ENCODE measurements around the gene HDGFL3.

The HDGFL3 gene

DNA sequence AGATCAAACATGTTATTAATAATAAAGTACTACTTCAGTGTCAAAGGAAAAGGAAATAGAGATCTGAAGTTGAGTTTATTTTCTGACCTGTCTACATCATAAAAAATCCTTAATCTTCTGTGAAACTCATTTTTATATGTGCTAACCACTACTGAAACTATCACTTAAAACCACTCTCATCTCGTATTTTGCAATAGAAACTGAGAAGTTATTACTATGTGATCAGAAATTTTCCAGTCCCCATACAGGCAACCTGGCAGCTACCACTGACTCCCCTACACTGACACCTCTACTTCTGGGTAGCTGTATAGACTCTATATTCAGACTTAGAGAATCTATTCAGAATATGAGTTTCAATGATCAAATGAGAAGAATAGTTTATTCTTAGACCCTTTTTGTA is 8.3 kb downstream of the HDGFL3 start:
- Histone ChIP-seq H3K36me3 (ENCODE audit: control insufficient read depth in 5 of 5, insufficient read depth in 5 of 5, low read length in 5 of 5) (no peaks in the 10 kb centered on the region), H3K9ac (ENCODE audit: low read length in 5 of 5) (no peak overlapping the region), H3K27me3 (ENCODE audit: control insufficient read depth in 5 of 5, insufficient read depth in 4 of 5, low read length in 5 of 5) (no peaks in the 10 kb centered on the region), H3K4me1 (ENCODE audit: control insufficient read depth in 5 of 5, insufficient read depth in 5 of 5, low read length in 5 of 5) (peaks cover 0 to 10% (median 0%) of the 10 kb centered on the region in 5 donors), H3K27ac (ENCODE audit: low read depth, low read length) (no peak overlapping the region), H3K9me3 (ENCODE audit: control insufficient read depth in 5 of 5, low read length in 5 of 5) (no peaks in the 10 kb centered on the region), H3K4me3 (ENCODE audit: low read depth in 1 of 5, low read length in 5 of 5) (no peak overlapping the region)

DNA sequence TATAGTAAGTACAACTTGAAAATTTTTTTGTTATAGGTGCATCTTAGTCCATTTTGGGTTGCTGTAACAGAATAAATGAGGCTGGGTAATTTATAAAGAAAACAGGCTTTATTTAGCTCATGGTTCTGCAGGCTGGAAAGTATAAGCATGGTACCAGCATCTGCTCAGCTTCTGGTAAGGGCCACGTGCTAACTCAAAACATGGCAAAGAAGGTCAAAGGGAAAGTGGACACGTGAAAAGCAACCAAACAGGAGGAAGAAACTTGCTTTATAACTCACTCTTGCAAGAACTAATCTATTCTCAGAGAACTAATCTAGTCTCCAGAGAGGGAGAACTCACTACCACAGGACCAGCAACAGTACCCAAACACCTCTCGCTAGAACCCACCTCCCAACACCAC is 9.1 kb downstream of the HDGFL3 start:
- Histone ChIP-seq H3K9me3 (ENCODE audit: control insufficient read depth in 5 of 5, low read length in 5 of 5) (no peaks in the 10 kb centered on the region), H3K36me3 (ENCODE audit: control insufficient read depth in 5 of 5, insufficient read depth in 5 of 5, low read length in 5 of 5) (no peaks in the 10 kb centered on the region), H3K27me3 (ENCODE audit: control insufficient read depth in 5 of 5, insufficient read depth in 4 of 5, low read length in 5 of 5) (peaks cover 0 to 3% (median 0%) of the 10 kb centered on the region in 5 donors), H3K4me1 (ENCODE audit: control insufficient read depth in 5 of 5, insufficient read depth in 5 of 5, low read length in 5 of 5) (peaks cover 0 to 10% (median 0%) of the 10 kb centered on the region in 5 donors), H3K4me3 (ENCODE audit: low read depth in 1 of 5, low read length in 5 of 5) (no peak overlapping the region), H3K9ac (ENCODE audit: low read length in 5 of 5) (no peak overlapping the region), H3K27ac (ENCODE audit: low read depth, low read length) (no peak overlapping the region)

DNA sequence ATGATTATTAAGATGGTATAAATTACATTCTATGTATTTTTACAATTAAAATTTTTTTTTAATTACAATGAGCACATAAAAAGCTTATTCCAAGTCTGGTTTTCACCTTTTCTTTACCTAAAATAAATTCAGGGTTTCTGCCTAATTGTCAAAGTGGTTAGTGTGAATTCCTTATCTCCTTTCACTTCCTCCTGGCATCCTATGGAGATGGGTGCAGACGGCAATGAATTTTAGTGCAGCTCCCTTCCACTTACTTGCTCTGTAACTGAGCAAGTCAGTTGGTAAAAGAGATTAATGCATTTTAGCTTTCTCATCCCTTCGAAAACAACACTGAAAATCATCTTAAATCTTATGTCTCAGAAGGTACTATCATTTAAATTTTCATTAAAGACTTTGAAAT is 13.1 kb downstream of the HDGFL3 start:
- no peak overlapping the region for H3K4me3 ChIP-seq (ENCODE audit: low read depth in 1 of 5, low read length in 5 of 5)
- H3K9me3 ChIP-seq (ENCODE audit: control insufficient read depth in 5 of 5, low read length in 5 of 5): no peaks in the 10 kb centered on the region
- no peak overlapping the region for H3K27ac ChIP-seq (ENCODE audit: low read depth, low read length)
- H3K36me3 ChIP-seq (ENCODE audit: control insufficient read depth in 5 of 5, insufficient read depth in 5 of 5, low read length in 5 of 5): no peaks in the 10 kb centered on the region
- no peak overlapping the region for H3K9ac ChIP-seq (ENCODE audit: low read length in 5 of 5)
- H3K27me3 ChIP-seq (ENCODE audit: control insufficient read depth in 5 of 5, insufficient read depth in 4 of 5, low read length in 5 of 5): peaks cover 0 to 3% (median 0%) of the 10 kb centered on the region in 5 donors
- H3K4me1 ChIP-seq (ENCODE audit: control insufficient read depth in 5 of 5, insufficient read depth in 5 of 5, low read length in 5 of 5): peaks cover 0 to 6% (median 0%) of the 10 kb centered on the region in 5 donors

DNA sequence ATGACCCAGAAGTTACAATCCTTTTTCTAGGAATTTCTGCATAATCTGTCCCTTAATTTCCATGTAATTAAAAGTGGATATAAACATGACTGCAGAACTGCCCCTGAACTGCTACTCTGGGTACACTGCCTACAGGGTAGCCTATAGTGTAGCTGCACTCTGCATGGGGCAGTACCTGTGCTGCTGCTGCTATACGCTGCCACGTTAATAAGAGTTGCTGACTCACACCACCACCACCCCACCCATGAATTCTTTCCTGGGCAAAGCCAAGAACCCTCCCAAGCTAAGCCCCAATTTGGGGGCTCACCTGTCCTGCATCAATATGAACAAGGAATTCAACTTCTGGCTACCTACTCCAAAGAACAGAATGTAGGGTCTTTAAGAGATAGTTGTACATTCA is 13.9 kb downstream of the HDGFL3 start:
- Histone ChIP-seq H3K4me1 (ENCODE audit: control insufficient read depth in 5 of 5, insufficient read depth in 5 of 5, low read length in 5 of 5) (peaks cover 0 to 4% (median 0%) of the 10 kb centered on the region in 5 donors), H3K4me3 (ENCODE audit: low read depth in 1 of 5, low read length in 5 of 5) (no peak overlapping the region), H3K27me3 (ENCODE audit: control insufficient read depth in 5 of 5, insufficient read depth in 4 of 5, low read length in 5 of 5) (peaks cover 0 to 3% (median 0%) of the 10 kb centered on the region in 5 donors), H3K36me3 (ENCODE audit: control insufficient read depth in 5 of 5, insufficient read depth in 5 of 5, low read length in 5 of 5) (no peaks in the 10 kb centered on the region), H3K27ac (ENCODE audit: low read depth, low read length) (no peak overlapping the region), H3K9me3 (ENCODE audit: control insufficient read depth in 5 of 5, low read length in 5 of 5) (no peaks in the 10 kb centered on the region), H3K9ac (ENCODE audit: low read length in 5 of 5) (no peak overlapping the region)

DNA sequence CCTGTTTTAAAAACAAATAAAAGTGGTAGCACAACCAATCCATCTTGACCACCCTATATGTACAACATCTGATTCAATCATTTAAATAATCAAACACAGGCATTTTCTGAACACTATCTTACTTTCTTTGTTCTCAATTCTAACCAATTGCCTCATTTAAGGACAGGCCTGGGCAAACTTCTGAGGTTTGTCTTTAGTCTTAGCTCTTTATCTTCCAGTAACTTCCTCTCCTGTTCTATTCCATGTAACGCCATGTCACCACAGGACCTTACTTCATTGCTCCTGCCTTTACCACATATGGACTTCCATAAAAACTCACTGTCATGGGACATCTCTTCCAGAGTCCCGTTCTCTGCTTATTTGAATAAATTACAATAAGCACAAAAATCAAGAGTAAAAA is 14.9 kb downstream of the HDGFL3 start:
- H3K27ac ChIP-seq (ENCODE audit: low read depth, low read length): no peak overlapping the region
- H3K9ac ChIP-seq (ENCODE audit: low read length in 5 of 5): no peak overlapping the region
- no peaks in the 10 kb centered on the region for H3K9me3 ChIP-seq (ENCODE audit: control insufficient read depth in 5 of 5, low read length in 5 of 5)
- no peaks in the 10 kb centered on the region for H3K36me3 ChIP-seq (ENCODE audit: control insufficient read depth in 5 of 5, insufficient read depth in 5 of 5, low read length in 5 of 5)
- H3K27me3 ChIP-seq (ENCODE audit: control insufficient read depth in 5 of 5, insufficient read depth in 4 of 5, low read length in 5 of 5): peaks cover 0 to 3% (median 0%) of the 10 kb centered on the region in 5 donors
- H3K4me3 ChIP-seq (ENCODE audit: low read depth in 1 of 5, low read length in 5 of 5): no peak overlapping the region
- H3K4me1 ChIP-seq (ENCODE audit: control insufficient read depth in 5 of 5, insufficient read depth in 5 of 5, low read length in 5 of 5): no peaks in the 10 kb centered on the region

DNA sequence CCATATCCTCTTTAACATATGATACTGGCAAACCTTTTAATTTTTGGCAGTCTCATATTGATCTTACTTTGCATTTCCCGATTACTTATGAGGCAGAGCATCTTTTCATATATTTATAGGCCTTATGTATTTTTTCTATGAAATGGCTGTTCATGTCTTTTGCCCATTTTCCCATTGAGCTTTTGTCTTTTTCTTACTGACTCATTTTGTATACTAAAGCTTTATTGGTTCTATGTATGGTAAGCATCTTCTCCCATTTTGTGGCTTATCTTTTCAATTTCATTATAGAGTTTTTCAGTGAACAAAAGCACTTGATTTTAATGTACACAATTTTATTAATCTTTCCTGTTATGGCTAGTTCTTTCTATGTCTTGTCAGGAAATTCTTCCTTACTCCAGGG is 17.2 kb downstream of the HDGFL3 start:
- H3K9ac ChIP-seq (ENCODE audit: low read length in 5 of 5): no peak overlapping the region
- no peaks in the 10 kb centered on the region for H3K4me1 ChIP-seq (ENCODE audit: control insufficient read depth in 5 of 5, insufficient read depth in 5 of 5, low read length in 5 of 5)
- no peaks in the 10 kb centered on the region for H3K36me3 ChIP-seq (ENCODE audit: control insufficient read depth in 5 of 5, insufficient read depth in 5 of 5, low read length in 5 of 5)
- H3K9me3 ChIP-seq (ENCODE audit: control insufficient read depth in 5 of 5, low read length in 5 of 5): no peaks in the 10 kb centered on the region
- H3K4me3 ChIP-seq (ENCODE audit: low read depth in 1 of 5, low read length in 5 of 5): no peak overlapping the region
- no peak overlapping the region for H3K27ac ChIP-seq (ENCODE audit: low read depth, low read length)
- peaks cover 0 to 3% (median 0%) of the 10 kb centered on the region in 5 donors for H3K27me3 ChIP-seq (ENCODE audit: control insufficient read depth in 5 of 5, insufficient read depth in 4 of 5, low read length in 5 of 5)

DNA sequence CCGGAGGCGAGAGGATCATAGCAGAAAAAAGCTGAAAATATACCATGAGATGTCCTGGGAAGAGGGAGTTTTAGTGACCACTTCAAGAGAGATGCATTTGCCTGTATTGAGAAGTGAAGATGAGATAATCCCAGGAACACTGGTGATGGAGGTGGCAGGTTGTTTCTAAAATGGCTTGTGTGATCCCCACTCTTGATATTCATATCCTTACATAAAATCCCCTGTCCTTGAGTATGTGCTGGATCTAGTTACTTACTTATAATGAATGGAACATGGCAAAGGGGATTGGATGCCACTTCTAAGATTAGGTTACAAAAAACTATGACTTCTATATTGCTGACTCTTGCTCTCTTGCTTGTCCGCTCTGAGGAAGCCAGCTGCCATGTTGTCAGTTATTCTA is 22.1 kb downstream of the HDGFL3 start:
- Histone ChIP-seq H3K9me3 (ENCODE audit: control insufficient read depth in 5 of 5, low read length in 5 of 5) (no peaks in the 10 kb centered on the region), H3K9ac (ENCODE audit: low read length in 5 of 5) (no peak overlapping the region), H3K4me1 (ENCODE audit: control insufficient read depth in 5 of 5, insufficient read depth in 5 of 5, low read length in 5 of 5) (no peaks in the 10 kb centered on the region), H3K4me3 (ENCODE audit: low read depth in 1 of 5, low read length in 5 of 5) (no peak overlapping the region), H3K27me3 (ENCODE audit: control insufficient read depth in 5 of 5, insufficient read depth in 4 of 5, low read length in 5 of 5) (no peaks in the 10 kb centered on the region), H3K36me3 (ENCODE audit: control insufficient read depth in 5 of 5, insufficient read depth in 5 of 5, low read length in 5 of 5) (no peaks in the 10 kb centered on the region), H3K27ac (ENCODE audit: low read depth, low read length) (no peak overlapping the region)

DNA sequence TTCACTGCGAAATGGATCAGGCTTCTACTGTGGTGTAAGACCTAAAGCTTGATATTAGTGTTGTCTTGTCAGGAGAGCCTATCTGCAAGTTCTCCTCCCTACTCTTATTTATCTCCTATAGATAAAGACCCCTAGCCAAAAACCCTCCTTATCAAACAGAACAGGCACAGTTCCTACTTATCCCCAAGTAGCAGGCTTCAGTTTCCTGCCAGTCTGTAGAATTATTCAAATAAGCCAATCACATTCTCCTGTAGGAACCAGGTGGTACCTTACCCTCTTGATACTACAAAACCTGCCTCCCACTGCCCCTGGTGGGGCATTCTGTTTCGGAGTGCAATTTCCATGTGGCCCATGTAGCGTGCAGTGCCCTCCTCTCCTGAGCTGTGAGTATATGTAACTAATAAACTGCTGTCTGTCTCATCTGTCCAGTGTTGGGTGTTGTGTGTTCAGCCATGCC is 28.7 kb downstream of the HDGFL3 start:
- no peaks in the 10 kb centered on the region for H3K27me3 ChIP-seq (ENCODE audit: control insufficient read depth in 5 of 5, insufficient read depth in 4 of 5, low read length in 5 of 5)
- no peak overlapping the region for H3K27ac ChIP-seq (ENCODE audit: low read depth, low read length)
- H3K9ac ChIP-seq (ENCODE audit: low read length in 5 of 5): no peak overlapping the region
- no peaks in the 10 kb centered on the region for H3K4me1 ChIP-seq (ENCODE audit: control insufficient read depth in 5 of 5, insufficient read depth in 5 of 5, low read length in 5 of 5)
- no peak overlapping the region for H3K4me3 ChIP-seq (ENCODE audit: low read depth in 1 of 5, low read length in 5 of 5)
- H3K9me3 ChIP-seq (ENCODE audit: control insufficient read depth in 5 of 5, low read length in 5 of 5): no peaks in the 10 kb centered on the region
- H3K36me3 ChIP-seq (ENCODE audit: control insufficient read depth in 5 of 5, insufficient read depth in 5 of 5, low read length in 5 of 5): no peaks in the 10 kb centered on the region

DNA sequence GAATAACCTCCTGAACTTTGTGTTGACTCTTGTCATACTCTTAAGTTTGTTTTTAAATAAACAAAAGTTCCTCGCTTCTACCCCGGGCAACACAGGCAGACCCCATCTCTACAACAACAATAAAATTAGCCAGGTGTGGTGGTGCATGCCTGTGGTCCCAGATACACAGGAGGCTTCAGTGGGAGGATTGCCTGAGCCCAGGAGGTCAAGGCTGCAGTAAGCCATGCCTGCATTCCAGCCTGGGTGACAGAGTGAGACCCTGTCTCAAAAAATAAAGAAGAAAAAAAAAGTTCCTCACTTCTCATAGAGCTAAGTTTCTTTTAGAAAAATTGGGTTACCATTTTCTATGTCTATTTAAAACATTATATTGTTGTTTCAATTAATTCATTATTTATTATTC is 29.2 kb downstream of the HDGFL3 start:
- no peaks in the 10 kb centered on the region for H3K36me3 ChIP-seq (ENCODE audit: control insufficient read depth in 5 of 5, insufficient read depth in 5 of 5, low read length in 5 of 5)

DNA sequence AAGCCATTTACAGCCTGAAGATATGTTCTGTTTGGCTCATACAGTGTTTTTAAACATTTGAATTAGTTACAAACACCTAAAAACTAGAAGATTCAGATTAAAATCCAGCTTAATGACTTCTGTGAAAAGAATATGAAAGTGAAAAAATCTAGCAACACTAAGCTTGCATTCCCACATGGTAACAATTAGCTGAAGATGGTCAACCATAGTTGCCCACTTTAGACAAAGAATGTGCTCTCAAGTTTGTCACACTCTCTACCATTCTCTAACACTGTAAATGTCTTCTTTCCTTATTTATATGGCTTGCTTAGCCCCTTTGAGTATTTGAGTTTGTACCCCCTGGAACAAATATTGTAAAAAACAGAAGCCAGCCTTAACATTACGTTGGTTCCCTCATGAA is 32.7 kb downstream of the HDGFL3 start:
- H3K36me3 ChIP-seq (ENCODE audit: control insufficient read depth in 5 of 5, insufficient read depth in 5 of 5, low read length in 5 of 5): no peaks in the 10 kb centered on the region
- H3K4me1 ChIP-seq (ENCODE audit: control insufficient read depth in 5 of 5, insufficient read depth in 5 of 5, low read length in 5 of 5): no peaks in the 10 kb centered on the region
- H3K4me3 ChIP-seq (ENCODE audit: low read depth in 1 of 5, low read length in 5 of 5): no peak overlapping the region
- no peak overlapping the region for H3K9ac ChIP-seq (ENCODE audit: low read length in 5 of 5)
- no peak overlapping the region for H3K27ac ChIP-seq (ENCODE audit: low read depth, low read length)
- H3K9me3 ChIP-seq (ENCODE audit: control insufficient read depth in 5 of 5, low read length in 5 of 5): no peaks in the 10 kb centered on the region
- H3K27me3 ChIP-seq (ENCODE audit: control insufficient read depth in 5 of 5, insufficient read depth in 4 of 5, low read length in 5 of 5): no peaks in the 10 kb centered on the region

More for the DNA sequence above, 29.2 kb downstream of the HDGFL3 start:
- Histone ChIP-seq H3K9ac (ENCODE audit: low read length in 5 of 5) (no peak overlapping the region), H3K27ac (ENCODE audit: low read depth, low read length) (no peak overlapping the region), H3K27me3 (ENCODE audit: control insufficient read depth in 5 of 5, insufficient read depth in 4 of 5, low read length in 5 of 5) (no peaks in the 10 kb centered on the region), H3K9me3 (ENCODE audit: control insufficient read depth in 5 of 5, low read length in 5 of 5) (no peaks in the 10 kb centered on the region), H3K4me1 (ENCODE audit: control insufficient read depth in 5 of 5, insufficient read depth in 5 of 5, low read length in 5 of 5) (no peaks in the 10 kb centered on the region), H3K4me3 (ENCODE audit: low read depth in 1 of 5, low read length in 5 of 5) (no peak overlapping the region)
